HepG2 (cell line): ENCODE results near the gene ZNF234. TPM values are rescaled to one million over a fixed set of nuclear protein-coding genes. Genes with fewer than 3 reads are reported as not detected.

Experiments
- ARHGAP35 ChIP-seq: sonication (generic); formaldehyde crosslinking; IDR thresholded peaks from 2 replicates; pipeline ENCODE4 v1.9.0; 2022; ENCODE audit warnings: mild to moderate bottlenecking, inconsistent platforms, moderate library complexity, missing genetic modification reagents, borderline replicate concordance
- CEBPB ChIP-seq: IDR thresholded peaks from 2 replicates; pipeline ENCODE4 v1.6.1; 2011; ENCODE audit warnings: low read depth, low read length, improper control_type of control experiment, borderline replicate concordance
- ISX ChIP-seq: sonication (generic); formaldehyde crosslinking; conservative IDR thresholded peaks from 2 replicates; pipeline ENCODE4 v1.5.0; 2020; ENCODE audit warnings: missing genetic modification reagents
- TMF1 ChIP-seq: sonication (generic); formaldehyde crosslinking; IDR thresholded peaks from 2 replicates; pipeline ENCODE4 v1.8.1; 2022; ENCODE audit warnings: low read depth, missing genetic modification reagents
- ZFP37 ChIP-seq: sonication (generic); formaldehyde crosslinking; IDR thresholded peaks from 2 replicates; pipeline ENCODE4 v1.4.0; 2020; ENCODE audit warnings: missing genetic modification reagents, borderline replicate concordance
- ZNF256 ChIP-seq: sonication (generic); formaldehyde crosslinking; conservative IDR thresholded peaks from 2 replicates; pipeline ENCODE4 v1.4.0; 2020; ENCODE audit warnings: missing genetic modification reagents
- ZNF3 ChIP-seq: IDR thresholded peaks from 2 replicates; pipeline ENCODE4 v1.7.0; 2017; ENCODE audit warnings: inconsistent platforms
- polyA plus RNA-seq, 8 experiments: library from polyadenylated mRNA; depleted of rRNA in 3 of 8; stranded (reverse) in 7 of 8; unstranded in 1 of 8; fragments of >200 nt; fragmentation: Illumina TruSeq in 4 of 8; extraction: Trizol in 4 of 8; gene quantifications; 2 replicates each; pipeline versions ENCODE4 v1.2.1 to v1.2.3, GENCODE V29; 2011 to 2016; ENCODE audit warnings: low read depth in 4 of 8, missing spikeins in 1 of 8, mixed read lengths in 1 of 8; ENCODE audit not compliant: insufficient read depth in 1 of 8
- total RNA-seq, 5 experiments: library from RNA; depleted of rRNA; stranded (reverse); fragments of >200 nt; fragmentation: Illumina TruSeq; extraction: Trizol; gene quantifications; 2 replicates each; pipeline ENCODE4 v1.2.3, GENCODE V29; 2016; ENCODE audit warnings: low read depth in 1 of 5
- TF ChIP-seq, protein P1 (sequence below): sonication (generic); formaldehyde crosslinking; IDR thresholded peaks from 2 replicates; pipeline ENCODE4 v1.4.0; 2020; ENCODE audit warnings: mild to moderate bottlenecking, missing genetic modification reagents, borderline replicate concordance
- TF ChIP-seq, protein P2 (sequence below), 2 experiments: fragments of 450-650 bp in 1 of 2; sonication (generic) in 1 of 2; formaldehyde crosslinking in 1 of 2; IDR thresholded peaks; 2 replicates each; pipeline versions ENCODE4 v1.6.1 to v1.8.0; 2016 to 2022; ENCODE audit warnings: antibody characterized with exemption in 1 of 2, mild to moderate bottlenecking in 1 of 2, missing genetic modification reagents in 1 of 2
- TF ChIP-seq, protein P3 (sequence below): sonication (generic); formaldehyde crosslinking; IDR thresholded peaks from 2 replicates; pipeline ENCODE4 v1.4.0; 2020; ENCODE audit warnings: missing genetic modification reagents

Gene ZNF234
- total and polyA plus RNA-seq, 2 of the 13 experiments (the other 11 are each of a cell fraction or from before 2014, with no cell fraction given) = 3.5 to 11.2 TPM

GRCh38 chr19:44207126-44207803, 65.9 kb downstream of the ZNF234 start (continued):
- TF ChIP-seq, protein P1, sequence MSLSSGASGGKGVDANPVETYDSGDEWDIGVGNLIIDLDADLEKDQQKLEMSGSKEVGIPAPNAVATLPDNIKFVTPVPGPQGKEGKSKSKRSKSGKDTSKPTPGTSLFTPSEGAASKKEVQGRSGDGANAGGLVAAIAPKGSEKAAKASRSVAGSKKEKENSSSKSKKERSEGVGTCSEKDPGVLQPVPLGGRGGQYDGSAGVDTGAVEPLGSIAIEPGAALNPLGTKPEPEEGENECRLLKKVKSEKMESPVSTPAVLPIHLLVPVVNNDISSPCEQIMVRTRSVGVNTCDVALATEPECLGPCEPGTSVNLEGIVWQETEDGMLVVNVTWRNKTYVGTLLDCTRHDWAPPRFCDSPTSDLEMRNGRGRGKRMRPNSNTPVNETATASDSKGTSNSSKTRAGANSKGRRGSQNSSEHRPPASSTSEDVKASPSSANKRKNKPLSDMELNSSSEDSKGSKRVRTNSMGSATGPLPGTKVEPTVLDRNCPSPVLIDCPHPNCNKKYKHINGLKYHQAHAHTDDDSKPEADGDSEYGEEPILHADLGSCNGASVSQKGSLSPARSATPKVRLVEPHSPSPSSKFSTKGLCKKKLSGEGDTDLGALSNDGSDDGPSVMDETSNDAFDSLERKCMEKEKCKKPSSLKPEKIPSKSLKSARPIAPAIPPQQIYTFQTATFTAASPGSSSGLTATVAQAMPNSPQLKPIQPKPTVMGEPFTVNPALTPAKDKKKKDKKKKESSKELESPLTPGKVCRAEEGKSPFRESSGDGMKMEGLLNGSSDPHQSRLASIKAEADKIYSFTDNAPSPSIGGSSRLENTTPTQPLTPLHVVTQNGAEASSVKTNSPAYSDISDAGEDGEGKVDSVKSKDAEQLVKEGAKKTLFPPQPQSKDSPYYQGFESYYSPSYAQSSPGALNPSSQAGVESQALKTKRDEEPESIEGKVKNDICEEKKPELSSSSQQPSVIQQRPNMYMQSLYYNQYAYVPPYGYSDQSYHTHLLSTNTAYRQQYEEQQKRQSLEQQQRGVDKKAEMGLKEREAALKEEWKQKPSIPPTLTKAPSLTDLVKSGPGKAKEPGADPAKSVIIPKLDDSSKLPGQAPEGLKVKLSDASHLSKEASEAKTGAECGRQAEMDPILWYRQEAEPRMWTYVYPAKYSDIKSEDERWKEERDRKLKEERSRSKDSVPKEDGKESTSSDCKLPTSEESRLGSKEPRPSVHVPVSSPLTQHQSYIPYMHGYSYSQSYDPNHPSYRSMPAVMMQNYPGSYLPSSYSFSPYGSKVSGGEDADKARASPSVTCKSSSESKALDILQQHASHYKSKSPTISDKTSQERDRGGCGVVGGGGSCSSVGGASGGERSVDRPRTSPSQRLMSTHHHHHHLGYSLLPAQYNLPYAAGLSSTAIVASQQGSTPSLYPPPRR = no peak
- TF ChIP-seq ZNF3 (CRISPR knock-in tag) (no peak), CEBPB (no peak), ARHGAP35 (CRISPR knock-in tag) (no peak), ZNF256 (CRISPR knock-in tag) (no peak), ZFP37 (CRISPR knock-in tag) (no peak), ISX (0 out of 2 replicates have a peak, but pooled peaks have one; percentile 63), TMF1 (CRISPR knock-in tag) (no peak)
- TF ChIP-seq, protein P2, sequence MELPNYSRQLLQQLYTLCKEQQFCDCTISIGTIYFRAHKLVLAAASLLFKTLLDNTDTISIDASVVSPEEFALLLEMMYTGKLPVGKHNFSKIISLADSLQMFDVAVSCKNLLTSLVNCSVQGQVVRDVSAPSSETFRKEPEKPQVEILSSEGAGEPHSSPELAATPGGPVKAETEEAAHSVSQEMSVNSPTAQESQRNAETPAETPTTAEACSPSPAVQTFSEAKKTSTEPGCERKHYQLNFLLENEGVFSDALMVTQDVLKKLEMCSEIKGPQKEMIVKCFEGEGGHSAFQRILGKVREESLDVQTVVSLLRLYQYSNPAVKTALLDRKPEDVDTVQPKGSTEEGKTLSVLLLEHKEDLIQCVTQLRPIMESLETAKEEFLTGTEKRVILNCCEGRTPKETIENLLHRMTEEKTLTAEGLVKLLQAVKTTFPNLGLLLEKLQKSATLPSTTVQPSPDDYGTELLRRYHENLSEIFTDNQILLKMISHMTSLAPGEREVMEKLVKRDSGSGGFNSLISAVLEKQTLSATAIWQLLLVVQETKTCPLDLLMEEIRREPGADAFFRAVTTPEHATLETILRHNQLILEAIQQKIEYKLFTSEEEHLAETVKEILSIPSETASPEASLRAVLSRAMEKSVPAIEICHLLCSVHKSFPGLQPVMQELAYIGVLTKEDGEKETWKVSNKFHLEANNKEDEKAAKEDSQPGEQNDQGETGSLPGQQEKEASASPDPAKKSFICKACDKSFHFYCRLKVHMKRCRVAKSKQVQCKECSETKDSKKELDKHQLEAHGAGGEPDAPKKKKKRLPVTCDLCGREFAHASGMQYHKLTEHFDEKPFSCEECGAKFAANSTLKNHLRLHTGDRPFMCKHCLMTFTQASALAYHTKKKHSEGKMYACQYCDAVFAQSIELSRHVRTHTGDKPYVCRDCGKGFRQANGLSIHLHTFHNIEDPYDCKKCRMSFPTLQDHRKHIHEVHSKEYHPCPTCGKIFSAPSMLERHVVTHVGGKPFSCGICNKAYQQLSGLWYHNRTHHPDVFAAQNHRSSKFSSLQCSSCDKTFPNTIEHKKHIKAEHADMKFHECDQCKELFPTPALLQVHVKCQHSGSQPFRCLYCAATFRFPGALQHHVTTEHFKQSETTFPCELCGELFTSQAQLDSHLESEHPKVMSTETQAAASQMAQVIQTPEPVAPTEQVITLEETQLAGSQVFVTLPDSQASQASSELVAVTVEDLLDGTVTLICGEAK (IDR thresholded peaks at IDR 0.05) = peak; percentile 84
- TF ChIP-seq, protein P2 (CRISPR knock-in tag; IDR thresholded peaks at IDR 0.05) = no peak; the same call in 1 of the 2 replicates
- TF ChIP-seq, protein P3, sequence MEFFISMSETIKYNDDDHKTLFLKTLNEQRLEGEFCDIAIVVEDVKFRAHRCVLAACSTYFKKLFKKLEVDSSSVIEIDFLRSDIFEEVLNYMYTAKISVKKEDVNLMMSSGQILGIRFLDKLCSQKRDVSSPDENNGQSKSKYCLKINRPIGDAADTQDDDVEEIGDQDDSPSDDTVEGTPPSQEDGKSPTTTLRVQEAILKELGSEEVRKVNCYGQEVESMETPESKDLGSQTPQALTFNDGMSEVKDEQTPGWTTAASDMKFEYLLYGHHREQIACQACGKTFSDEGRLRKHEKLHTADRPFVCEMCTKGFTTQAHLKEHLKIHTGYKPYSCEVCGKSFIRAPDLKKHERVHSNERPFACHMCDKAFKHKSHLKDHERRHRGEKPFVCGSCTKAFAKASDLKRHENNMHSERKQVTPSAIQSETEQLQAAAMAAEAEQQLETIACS (CRISPR knock-in tag) = no peak
